AG09319 (cell line): Measurements from ENCODE around the gene RBSN.

Source experiments
- DNase-seq: peaks from one replicate; pipeline ENCODE4 v3.0.0-alpha.2; 2010; ENCODE audit warnings: low read depth; ENCODE audit errors: extremely low read depth
- CTCF ChIP-seq: IDR thresholded peaks from 2 replicates; pipeline ENCODE4 v1.5.1; 2011; ENCODE audit warnings: low read depth, mild to moderate bottlenecking, inconsistent platforms, low read length, moderate library complexity

Gene RBSN

GRCh38 chr3:15117011-15117410 is 18.1 kb upstream of the RBSN start:
- no peak for TF ChIP-seq CTCF
- DNase-seq = no peak

- no peak for TF ChIP-seq CTCF
- no peak for DNase-seq
These were observed 17.2 kb upstream of the RBSN start for GRCh38 chr3:15116032-15116669.

GRCh38 chr3:15114466-15115358 is 15.8 kb upstream of the RBSN start:
- no peak for DNase-seq
- TF ChIP-seq CTCF = no peak

GRCh38 chr3:15113884-15114283 is 14.9 kb upstream of the RBSN start:
- no peak for TF ChIP-seq CTCF
- DNase-seq = no peak

GRCh38 chr3:15113471-15113870 is 14.5 kb upstream of the RBSN start:
- no peak for DNase-seq
- TF ChIP-seq CTCF = no peak

GRCh38 chr3:15112011-15112410 is 13.1 kb upstream of the RBSN start:
- TF ChIP-seq CTCF = no peak
- no peak for DNase-seq

GRCh38 chr3:15110206-15110605 is 11.3 kb upstream of the RBSN start:
- TF ChIP-seq CTCF = no peak
- DNase-seq = no peak
